H4 (cell line): ENCODE data around the gene SRGAP3. TPM values are rescaled to one million over a fixed set of nuclear protein-coding genes. Genes with fewer than 3 reads are reported as not detected.
A peak's percentile ranks its signal among the peaks of the same experiment; 100 is the strongest.

Experiments used
- DNase-seq: peaks from one replicate; pipeline ENCODE4 v3.0.0-alpha.2; 2015; ENCODE audit warnings: low spot score
- total RNA-seq: library from RNA; depleted of rRNA; stranded (reverse); fragments of >200 nt; shearing (Covaris generic); gene quantifications from 2 replicates; pipeline ENCODE4 v1.2.3, GENCODE V29; 2014

The SRGAP3 gene
- total RNA-seq, 1 experiment from 2014 or later, result 1.8 TPM

- DNase-seq, result no peak
Observed at GRCh38 chr3:9021271-9022009, 228.0 kb downstream of the SRGAP3 start.

- no peak for DNase-seq
Observed at GRCh38 chr3:9020426-9020825, 229.0 kb downstream of the SRGAP3 start.

DNA sequence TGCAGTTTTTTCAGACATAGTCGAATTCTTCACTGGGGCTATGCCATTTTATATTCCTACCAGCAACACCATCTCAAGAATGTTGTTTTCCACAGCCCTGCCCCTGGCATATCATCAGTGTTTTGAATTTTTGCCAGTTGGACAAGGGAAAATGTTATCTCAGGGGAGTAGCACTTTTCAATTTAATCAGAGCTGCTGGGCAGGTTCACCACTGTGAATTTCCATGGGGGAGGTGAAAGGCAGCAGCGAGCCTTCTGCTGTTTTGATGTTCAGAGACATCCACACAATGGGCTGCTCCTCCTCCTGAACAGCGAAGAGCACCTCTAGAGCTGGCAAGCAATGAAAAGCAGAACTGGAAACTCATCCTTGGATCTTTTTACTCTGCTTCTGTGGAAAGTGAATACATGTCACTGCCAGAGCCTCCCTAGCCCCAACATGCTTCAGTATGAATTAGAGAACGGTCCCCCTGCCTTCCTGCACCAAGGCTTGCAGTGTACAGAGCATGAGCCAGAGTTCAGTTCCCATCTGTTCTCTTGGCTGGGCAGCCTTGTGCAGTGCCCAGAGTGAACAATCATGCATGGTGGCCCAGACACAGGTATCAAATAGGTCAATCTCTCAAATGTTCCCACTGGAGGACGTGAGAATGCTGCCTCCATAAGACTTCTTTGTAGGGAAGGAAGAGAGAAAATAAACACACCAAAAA is 230.0 kb downstream of the SRGAP3 start:
- no peak for DNase-seq

- DNase-seq, result no peak
Observed at GRCh38 chr3:9015250-9015649, 234.2 kb downstream of the SRGAP3 start.

- DNase-seq, result no peak
Observed at GRCh38 chr3:9013782-9014563, 235.5 kb downstream of the SRGAP3 start.

GRCh38 chr3:9012521-9012920 is 236.9 kb downstream of the SRGAP3 start:
- no peak for DNase-seq

DNA sequence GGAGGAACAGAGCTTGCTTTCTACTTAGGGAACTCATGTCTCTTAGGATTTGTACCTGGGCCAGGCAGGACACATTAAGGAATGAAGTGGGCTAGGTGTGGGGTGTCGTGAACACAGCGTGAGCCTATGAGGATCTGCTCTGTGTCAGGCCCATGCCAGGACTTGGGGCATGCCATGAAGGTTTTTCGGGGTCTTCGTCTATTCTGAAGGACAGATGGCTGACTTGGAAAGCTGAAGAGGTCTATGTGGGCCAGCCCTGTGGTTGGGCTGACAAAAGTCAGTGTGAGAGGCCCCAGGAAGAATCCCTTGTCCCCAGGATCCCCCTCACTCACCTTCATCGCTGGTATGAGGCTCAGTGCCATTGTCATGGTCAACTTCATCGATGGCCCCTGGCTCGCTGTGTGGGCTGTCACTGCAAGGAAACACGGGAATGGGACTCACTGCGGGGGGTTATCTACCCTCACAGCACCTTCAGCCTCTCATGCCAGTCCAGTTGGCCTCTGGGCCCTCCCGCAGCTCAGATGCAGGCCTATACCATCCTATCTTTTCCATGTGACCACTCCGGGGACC is 239.4 kb downstream of the SRGAP3 start:
- DNase-seq, result no peak

- DNase-seq, result no peak
Observed at GRCh38 chr3:9008550-9009255, 240.7 kb downstream of the SRGAP3 start.

GRCh38 chr3:9007928-9008327 is 241.5 kb downstream of the SRGAP3 start:
- DNase-seq, result no peak

DNA sequence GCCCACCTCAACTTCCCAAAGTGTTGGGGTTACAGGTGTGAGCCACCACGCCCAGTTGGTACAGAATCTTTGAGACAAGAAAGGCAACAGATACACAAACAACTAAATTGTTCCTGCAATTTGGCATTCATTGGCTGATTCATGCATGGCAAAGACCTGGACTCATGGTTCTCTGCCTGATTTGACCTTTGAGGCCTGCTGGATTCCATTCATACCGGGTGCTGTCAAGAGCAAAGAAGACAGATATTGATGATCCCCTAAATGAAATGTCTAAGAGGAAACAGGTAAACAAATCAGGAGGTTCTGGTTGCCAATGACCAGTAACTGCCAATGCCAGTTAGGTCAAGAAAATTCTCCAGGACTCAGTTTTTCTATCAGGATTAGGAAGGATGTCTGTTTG is 242.2 kb downstream of the SRGAP3 start:
- DNase-seq, result no peak

DNA sequence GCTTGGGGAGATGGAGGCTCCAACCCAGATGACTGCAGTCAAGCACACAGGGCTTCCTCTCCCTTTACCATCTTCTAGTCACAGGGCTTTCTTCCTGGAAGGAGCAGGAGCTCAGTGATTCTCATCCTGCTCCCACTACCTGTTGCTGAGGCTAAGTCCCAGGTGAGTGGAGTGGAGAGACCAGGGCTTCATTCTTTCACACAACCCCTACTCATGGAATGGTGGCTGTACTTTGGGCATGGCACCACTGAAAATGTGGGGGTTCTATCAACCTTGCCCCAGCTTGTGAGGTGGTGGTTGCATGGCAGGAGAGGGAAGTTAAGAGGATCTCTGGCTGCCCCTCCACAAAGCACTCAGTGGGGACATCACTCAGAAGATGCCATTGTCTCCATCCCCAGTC is 249.4 kb downstream of the SRGAP3 start:
- no peak for DNase-seq

- DNase-seq, result no peak
Observed at GRCh38 chr3:8997151-8997550, 252.3 kb downstream of the SRGAP3 start.

DNA sequence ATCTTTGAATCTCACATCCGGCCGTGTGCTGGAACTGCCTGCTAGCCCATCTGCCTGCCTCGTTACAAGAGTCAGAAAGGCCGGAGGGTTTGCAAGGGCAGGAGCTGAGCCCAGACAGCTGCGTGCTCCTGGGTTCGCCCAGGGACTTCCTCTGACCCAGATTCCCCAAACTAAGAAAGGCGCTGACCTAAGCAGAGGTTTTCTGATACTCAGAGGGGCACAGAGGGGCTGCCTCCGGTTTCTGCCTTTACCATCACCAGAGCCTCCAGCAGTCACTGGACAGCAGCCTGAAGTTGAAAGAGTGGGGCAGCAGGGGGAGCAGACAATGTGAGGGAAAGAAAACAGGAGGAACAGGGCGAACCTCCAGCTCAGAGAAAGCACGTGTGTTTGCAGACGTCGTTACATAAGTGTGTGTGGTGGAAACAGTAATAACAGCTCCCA is 252.7 kb downstream of the SRGAP3 start:
- DNase-seq, result no peak

DNA sequence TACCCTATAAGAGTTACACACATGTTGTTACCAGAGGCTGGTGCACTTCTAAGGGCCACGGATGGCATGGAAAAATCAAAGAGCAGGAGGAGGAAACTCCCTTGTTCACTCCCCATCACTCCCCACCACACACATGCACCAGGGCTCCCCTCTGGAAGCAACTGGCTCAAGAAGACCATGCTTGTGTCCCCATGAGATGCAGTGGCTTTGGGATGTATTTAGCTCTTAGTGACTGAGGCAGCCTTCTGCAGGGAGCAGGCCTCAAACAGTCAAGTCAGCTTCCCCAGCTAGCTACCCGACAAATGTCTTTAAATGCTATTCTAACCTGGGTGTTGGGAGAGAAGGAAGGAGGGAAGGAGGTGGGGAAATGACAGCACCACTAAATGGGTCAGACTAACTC is 253.2 kb downstream of the SRGAP3 start:
- DNase-seq, result no peak

DNA sequence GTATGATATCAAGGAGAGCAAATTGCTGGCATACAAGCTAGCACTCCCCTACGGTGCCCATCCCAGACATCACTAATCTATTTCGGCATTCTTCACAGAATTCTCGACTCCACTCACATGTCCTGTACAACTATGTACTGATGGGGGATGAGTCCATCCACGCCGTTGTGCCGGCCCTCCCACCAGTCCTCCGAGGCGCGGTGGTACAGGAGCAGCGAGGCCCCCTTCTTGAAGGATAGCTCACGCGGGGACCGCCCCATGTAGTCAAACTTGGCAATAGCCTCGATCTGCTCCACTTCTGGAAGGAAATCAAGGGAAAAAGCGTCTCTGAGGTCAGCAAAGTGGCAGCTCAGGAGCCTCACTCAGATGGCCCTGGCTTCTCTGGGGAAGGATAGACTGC is 255.2 kb downstream of the SRGAP3 start:
- DNase-seq, result no peak

- no peak for DNase-seq
Observed at GRCh38 chr3:8993331-8993730, 256.1 kb downstream of the SRGAP3 start.

- no peak for DNase-seq
Observed at GRCh38 chr3:8992854-8993253, 256.6 kb downstream of the SRGAP3 start.

DNA sequence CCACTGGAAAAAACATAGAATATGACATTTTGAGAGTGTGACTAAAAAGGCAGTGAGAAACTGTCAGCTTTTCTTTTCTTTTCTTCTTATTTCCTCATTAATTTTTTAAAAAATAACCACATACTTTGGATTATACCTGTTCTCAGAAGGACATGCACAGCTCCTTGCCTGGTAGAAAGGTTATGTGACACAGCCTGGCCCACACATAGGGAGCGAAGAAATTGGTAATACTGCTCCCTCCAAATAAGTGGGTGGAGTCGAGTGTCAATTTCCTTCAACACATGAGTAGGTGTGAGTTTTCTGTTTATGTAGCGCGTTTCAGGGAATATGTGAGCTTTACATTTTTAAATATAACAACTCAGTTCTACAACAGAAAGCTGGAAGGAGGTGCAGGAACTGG is 257.2 kb downstream of the SRGAP3 start:
- DNase-seq, result no peak

DNA sequence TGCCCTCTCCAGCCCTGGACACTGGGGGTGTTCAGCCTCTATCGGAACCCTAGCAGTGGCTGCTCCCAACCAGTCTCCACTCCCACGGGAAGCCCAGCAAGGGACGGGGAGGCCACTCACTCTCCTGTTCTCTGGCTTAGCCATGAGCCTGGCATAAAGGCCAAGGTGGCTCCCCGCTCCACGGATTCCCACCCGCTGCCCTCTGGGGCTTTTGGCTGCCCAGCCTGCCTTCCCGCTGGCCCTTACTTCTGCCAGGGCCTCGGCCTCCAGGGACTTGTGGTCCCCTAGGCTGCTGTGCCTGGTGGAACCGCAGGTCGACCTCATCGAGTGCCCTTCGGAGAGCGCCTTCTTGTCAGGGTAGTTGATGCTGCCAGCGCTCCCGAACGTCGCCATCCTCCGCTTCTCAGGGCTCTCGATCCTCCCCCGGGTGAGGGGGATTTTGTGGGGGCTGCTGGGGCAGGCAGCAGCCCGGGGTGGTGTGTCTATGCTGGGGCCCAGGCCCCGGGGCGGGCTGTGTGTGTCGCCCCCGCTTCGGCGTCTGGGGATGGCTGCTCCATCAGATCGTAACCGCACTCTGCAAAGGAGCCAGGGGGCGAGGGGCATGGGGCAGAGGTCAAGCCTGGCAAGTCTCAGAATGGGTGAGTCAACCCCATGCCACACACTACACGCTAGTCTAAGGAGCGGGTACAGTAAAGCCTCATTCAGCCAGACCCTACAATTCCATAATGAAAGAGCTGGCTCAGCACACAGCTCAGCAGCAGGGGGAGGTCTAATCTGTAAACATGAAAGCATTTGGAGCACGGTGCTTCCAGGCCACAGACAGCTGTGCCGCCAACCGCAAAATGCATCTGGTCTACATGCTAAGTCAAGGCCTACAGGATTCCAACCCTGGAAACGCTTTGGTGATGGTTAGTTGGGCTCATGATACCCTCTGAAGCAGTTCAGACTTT is 258.9 kb downstream of the SRGAP3 start:
- DNase-seq, result peak; percentile 51

- DNase-seq, result no peak
Observed at GRCh38 chr3:8988791-8989558, 260.5 kb downstream of the SRGAP3 start.
